Measurements from ENCODE around the gene S1PR1.
"Not testable (repeated sequence)": the region's sequence is repeated elsewhere in the genome, so short reads cannot be mapped to it uniquely, and the experiment has no call there.

Gene S1PR1

DNA sequence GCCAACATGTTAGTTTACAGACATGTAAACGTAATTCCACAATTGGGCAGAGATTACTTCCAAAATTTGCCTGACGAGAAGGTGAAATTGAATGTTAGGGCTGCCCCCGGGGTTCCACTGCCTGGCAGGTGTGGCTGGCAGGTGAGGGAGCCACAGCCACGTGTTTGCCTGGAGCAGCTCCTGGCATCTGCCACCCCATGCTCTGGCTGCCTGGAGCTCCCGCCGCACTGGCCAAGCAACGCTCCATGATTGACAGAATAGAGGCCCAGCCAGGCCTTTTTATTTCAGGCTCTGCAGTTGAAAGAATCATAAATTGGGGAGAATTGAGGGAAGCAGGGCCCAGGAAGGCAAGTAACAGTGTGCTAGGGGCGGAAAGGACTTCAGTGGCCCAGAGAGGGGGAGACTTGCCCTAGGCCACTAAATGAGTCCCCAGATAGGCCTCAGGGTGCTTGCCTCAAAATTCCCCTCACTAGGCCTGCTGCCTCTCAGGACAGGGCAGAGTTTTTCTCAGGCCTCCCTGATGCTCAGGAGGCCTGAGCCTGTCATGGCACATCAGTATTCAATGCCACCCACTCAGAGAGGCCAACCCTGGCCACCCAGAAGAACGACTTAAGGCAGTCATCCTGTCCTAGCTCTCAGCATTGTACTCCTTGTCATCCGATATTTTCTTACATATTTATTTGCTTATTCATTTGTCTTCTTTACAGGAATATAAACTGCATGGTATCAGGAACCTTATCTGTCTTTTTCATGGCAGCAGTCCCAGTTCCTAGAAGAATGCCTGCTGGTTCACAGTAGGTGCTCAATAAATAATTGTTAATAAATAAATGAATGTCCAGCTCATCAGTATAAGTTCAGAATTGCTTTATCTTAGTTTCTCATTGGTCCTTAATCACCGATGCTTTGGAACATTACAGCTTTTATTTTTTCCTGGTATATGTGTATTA lies 16.6 kb upstream of the S1PR1 start:
- H3K4me3 ChIP-seq (ENCODE audit: low read depth, low read length) = no peak overlapping the region

GRCh38 chr1:101220906-101221305 lies 15.9 kb upstream of the S1PR1 start:
- no peak overlapping the region for H3K4me3 ChIP-seq (ENCODE audit: low read depth, low read length)

DNA sequence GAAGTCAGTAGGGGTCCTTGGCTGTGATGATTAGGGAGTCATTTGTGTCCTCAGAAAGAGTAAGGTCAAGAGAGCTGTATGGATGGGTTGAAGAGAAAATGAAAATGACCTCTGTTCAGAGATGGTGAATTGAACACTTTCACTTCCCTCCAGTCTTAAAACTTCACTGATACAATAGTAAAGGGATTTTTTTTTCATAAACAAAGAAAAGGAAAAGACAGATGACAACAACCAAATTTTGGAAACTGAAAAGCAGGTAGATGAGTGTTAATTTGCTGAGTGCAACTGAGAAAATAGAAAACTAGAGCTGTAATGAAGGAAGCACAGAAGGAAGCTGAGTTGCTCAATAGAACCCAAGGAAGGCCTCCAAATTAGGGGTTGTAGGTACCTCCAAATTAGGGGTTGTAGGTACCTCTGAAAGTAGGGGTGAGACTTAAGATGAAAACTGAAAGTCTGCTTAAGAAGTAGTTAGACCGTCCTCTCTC lies 14.8 kb upstream of the S1PR1 start:
- no peak overlapping the region for H3K4me3 ChIP-seq (ENCODE audit: low read depth, low read length)

DNA sequence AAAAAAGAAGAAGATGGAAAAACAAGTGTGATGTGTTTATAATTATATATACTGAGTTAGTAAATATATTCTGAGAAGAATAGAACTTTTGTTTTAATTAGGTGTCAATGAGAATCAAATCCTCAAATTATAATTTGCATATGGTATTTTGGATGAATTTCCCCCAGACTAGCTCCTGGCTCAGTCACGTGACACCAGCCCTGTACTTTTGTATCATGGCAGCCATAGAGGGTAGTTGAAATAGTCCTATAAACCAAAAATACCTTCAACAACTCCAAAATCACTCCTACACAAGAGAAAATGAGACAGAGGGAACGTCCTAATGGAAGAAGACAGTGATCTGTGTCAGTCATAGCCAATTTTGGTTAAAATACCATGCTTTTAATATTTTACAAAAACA lies 9.0 kb upstream of the S1PR1 start:
- no peak overlapping the region for H3K4me3 ChIP-seq (ENCODE audit: low read depth, low read length)

DNA sequence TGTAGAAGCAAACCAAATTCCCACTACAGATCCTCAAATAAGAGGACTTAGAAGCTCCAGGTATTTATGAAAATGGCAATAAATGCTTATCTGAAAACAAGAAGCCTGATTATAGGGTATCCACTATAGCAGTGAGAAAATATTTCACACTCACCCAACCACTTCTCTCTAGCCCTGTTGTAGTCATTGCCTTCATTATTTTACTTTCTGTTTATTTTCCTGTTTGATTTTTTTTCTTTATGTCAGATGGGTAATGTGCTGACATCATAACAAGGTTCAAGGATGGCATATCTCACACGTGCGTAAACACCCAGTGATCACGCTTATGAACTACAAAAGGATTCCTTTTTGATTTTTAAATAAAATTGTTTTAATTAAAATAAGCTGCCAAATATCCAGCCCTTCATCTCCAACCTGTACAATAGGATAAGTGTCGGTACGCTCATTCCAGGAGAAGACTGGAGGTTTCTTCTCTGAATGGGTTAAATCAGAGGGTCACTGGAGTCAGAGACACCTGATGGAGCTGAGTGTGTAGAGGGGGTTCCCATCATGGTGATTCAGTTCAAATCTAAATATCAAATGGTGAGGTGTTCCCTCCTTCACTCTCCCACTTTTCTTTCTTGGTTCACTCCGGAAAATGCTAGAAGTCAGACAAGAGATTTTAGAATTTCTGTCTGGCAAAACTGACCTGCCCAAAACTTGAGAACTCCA lies 8.2 kb upstream of the S1PR1 start:
- H3K4me3 ChIP-seq (ENCODE audit: low read depth, low read length) = no peak overlapping the region

DNA sequence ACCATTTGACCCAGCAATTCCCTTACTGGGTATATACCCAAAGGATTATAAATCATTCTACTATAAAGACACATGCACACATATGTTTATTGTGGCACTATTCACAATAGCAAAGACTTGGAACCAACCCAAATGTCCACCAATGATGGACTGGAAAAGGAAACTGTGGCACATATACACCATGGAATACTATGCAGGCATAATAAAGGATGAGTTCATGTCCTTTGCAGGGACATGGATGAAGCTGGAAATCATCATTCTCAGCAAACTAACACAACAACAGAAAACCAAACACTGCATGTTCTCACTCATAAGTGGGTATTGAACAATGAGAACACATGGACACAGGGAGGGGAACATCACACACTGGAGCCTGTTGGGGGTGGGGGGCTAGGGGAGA lies 4.6 kb upstream of the S1PR1 start:
- H3K4me3 ChIP-seq (ENCODE audit: low read depth, low read length) = not testable (repeated sequence)

GRCh38 chr1:101233495-101233894 lies 3.3 kb upstream of the S1PR1 start:
- no peak overlapping the region for H3K4me3 ChIP-seq (ENCODE audit: low read depth, low read length)

DNA sequence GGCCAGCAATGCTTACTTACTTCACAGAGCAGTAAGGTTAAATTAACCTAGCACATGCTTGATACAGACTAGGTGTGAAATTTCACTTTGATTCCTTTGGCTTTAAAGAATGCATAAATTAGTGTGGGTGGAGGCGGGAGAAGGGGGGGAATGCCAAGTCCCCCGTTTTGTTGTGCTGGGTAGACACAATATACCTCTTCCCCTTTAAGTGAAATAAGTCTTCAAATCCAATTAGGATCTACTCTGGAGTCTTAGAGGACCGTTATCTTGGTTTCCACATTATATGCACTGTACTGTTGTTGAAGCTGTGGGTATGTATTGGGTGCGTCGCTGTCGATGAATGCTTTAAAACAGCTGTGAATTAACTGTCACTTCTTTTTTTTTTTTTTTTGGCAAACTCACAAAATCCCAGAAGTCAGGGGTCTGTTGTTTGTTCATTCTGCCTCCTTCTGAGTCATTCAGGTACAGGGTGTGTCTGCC lies 1.6 kb upstream of the S1PR1 start:
- peak overlapping the region; percentile 60 for H3K4me3 ChIP-seq (ENCODE audit: low read depth, low read length)

DNA sequence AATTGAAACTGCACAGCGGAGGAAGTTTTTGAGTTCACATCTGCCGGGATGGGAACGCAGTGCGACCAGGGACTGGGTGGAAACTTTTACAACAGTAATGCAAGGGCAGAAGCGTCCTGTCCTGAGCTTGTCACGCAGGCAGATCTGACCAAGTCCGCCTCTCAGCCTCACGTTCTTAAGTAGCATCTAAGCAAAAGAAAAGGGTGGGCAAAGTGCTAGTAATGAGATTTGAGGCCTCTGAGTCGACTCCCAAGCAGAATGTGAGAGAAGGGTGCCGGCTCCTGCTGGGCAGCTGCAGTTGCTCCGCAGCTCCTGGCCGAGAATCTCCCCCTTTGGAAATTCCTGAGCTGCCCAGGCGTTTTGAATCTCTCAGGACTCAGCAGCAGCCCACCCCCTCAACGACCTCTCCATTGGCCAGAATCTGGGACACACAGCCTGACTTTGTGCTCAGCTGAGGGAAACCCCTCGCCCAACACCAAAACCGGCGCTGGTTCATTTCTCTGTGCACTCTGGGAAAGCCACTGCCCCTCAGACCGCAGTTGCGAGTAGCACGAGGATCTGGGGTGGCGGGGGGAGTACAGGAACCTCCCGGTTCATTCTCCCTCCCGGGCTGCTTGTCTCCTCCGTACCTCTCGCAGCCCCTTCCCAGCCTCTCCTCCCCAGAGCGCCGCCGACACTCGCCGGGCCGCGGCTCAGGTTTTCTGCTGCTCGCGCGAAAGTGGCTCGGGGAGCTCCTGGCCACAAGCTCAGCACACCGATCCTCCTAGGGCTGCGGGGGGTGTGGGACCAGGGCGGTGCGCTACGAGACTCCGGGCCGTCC lies 913 bp upstream of the S1PR1 start:
- peak overlapping the region; percentile 60 for H3K4me3 ChIP-seq (ENCODE audit: low read depth, low read length)

GRCh38 chr1:101237229-101237837 lies 514 bp downstream of the S1PR1 start:
- H3K4me3 ChIP-seq (ENCODE audit: low read depth, low read length) = peak overlapping the region; percentile 60

GRCh38 chr1:101238031-101238628 lies 1.3 kb downstream of the S1PR1 start:
- peak overlapping the region; percentile 8 for H3K4me3 ChIP-seq (ENCODE audit: low read depth, low read length)

DNA sequence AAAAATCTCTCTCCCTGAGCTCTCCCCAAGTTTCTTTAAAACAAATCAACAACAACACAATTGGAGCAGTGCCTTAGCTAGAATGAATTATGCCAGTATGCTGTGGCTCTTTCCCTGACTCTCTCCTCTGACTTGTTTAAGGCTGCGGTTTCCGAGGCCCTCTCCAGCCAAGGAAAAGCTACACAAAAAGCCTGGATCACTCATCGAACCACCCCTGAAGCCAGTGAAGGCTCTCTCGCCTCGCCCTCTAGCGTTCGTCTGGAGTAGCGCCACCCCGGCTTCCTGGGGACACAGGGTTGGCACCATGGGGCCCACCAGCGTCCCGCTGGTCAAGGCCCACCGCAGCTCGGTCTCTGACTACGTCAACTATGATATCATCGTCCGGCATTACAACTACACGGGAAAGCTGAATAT lies 1.9 kb downstream of the S1PR1 start:
- no peak overlapping the region for H3K4me3 ChIP-seq (ENCODE audit: low read depth, low read length)

DNA sequence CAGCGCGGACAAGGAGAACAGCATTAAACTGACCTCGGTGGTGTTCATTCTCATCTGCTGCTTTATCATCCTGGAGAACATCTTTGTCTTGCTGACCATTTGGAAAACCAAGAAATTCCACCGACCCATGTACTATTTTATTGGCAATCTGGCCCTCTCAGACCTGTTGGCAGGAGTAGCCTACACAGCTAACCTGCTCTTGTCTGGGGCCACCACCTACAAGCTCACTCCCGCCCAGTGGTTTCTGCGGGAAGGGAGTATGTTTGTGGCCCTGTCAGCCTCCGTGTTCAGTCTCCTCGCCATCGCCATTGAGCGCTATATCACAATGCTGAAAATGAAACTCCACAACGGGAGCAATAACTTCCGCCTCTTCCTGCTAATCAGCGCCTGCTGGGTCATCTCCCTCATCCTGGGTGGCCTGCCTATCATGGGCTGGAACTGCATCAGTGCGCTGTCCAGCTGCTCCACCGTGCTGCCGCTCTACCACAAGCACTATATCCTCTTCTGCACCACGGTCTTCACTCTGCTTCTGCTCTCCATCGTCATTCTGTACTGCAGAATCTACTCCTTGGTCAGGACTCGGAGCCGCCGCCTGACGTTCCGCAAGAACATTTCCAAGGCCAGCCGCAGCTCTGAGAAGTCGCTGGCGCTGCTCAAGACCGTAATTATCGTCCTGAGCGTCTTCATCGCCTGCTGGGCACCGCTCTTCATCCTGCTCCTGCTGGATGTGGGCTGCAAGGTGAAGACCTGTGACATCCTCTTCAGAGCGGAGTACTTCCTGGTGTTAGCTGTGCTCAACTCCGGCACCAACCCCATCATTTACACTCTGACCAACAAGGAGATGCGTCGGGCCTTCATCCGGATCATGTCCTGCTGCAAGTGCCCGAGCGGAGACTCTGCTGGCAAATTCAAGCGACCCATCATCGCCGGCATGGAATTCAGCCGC lies 2.5 kb downstream of the S1PR1 start:
- H3K4me3 ChIP-seq (ENCODE audit: low read depth, low read length) = no peak overlapping the region

- no peak overlapping the region for H3K4me3 ChIP-seq (ENCODE audit: low read depth, low read length)
Observed at GRCh38 chr1:101240041-101240430, 3.2 kb downstream of the S1PR1 start.

DNA sequence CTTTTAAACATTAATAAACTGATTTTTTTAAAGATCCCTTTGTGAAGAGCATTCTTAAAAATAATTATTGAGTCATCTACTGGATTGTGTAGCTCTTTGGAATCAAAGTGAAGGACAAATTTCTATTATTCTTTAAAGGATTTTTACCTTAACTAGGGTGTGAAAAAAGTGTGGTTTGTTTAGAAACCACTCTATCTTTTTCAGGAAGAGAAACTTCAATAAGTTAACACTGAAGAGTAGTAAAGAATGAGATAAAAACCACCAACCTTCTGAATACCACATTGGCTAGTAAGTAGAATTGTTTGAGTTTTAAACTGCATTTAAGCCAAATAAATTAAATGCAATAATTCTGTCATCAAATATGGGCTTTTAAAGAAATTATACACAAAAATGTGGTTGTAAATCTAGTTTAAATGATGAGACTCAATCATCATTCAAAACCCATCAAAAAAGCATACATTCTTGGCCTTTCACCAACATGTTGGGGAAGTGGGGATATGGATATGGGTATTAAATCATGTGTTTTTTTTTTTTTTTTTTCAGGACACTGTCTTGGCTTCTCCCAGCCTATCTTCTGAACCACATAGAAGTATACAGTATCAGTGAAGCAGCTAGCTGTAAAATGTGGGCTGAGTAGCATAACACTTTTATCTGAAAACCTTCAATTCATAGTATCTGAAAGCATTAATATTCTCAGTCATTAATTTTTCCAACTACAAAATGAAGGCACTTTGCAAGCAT lies 4.8 kb downstream of the S1PR1 start:
- H3K4me3 ChIP-seq (ENCODE audit: low read depth, low read length) = no peak overlapping the region

GRCh38 chr1:101242324-101243050 lies 5.7 kb downstream of the S1PR1 start:
- no peak overlapping the region for H3K4me3 ChIP-seq (ENCODE audit: low read depth, low read length)

- no peak overlapping the region for H3K4me3 ChIP-seq (ENCODE audit: low read depth, low read length)
Observed at GRCh38 chr1:101243751-101244150, 6.9 kb downstream of the S1PR1 start.

DNA sequence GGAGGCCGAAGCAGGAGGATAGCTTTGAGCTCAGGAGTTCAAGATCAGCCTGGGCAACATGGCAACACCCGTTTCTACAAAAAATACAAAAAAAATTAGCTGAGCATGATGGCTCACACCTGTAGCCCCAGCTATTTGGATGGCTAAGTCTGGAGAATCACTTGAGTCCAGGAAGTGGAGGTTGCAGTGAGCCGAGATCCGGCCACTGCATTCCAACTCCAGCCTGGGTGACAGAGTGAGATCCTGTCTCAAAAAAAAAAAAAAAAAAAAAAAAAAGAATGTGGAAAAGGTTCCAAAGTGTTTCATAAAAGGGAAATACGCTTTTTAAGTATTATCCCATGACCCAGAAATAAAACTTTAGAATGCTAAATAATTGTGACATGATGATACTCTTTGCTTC lies 8.0 kb downstream of the S1PR1 start:
- no peak overlapping the region for H3K4me3 ChIP-seq (ENCODE audit: low read depth, low read length)
